Posterior vena cava (tissue), 2 donors: ENCODE results near the gene PRKAG2. TPM values are rescaled to one million over a fixed set of nuclear protein-coding genes. Genes with fewer than 3 reads are reported as not detected.

Experiments
- DNase-seq: peaks from one replicate; pipeline ENCODE4 v3.0.0-alpha.2; 2020; ENCODE audit warnings: low spot score
- intact Hi-C, 2 donors: fragments of 100-400 bp; cut with DNase I; formaldehyde crosslinking; loops; one replicate each; pipeline versions ENCODE4 v1.14.1 to v1.14.2; 2022 to 2023
- total RNA-seq, 2 donors: library from RNA; stranded (reverse); fragmentation: NEBNext Ultra II Directional; extraction: Animal tissue kit (Norgen Biotek cat#: 25700); gene quantifications; one replicate each; pipeline ENCODE4 v1.2.1, GENCODE V29; 2021
- donor health status: DM: yes; HTN: yes; CAD: no.
- donor health status: DM: yes; HTN: yes; CAD: no.

PRKAG2 gene
- total RNA-seq, 2 donors from 2014 or later: 91.8 to 94.2 TPM

DNA sequence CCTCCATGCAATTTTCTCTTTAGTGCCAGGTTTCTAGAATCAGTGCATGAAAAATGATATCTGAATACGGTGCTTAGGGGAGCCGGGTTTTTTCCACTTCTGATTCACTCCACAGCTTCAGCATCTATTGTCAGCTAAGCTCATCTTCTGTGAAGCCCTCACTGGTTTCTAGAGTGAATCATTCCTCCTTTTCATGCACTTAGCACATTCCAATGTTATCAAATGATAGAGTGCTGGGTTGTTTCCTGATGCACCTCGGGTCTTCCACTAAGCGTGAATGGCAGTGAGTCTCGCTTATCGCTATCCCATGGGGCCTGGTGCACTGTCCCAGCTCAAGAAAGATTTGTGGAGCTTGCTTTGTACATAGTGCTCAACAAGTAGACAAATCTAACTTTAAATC lies 186.3 kb downstream of the PRKAG2 start:
- intact Hi-C loops: no loop called here
- DNase-seq: peak; percentile 31

DNA sequence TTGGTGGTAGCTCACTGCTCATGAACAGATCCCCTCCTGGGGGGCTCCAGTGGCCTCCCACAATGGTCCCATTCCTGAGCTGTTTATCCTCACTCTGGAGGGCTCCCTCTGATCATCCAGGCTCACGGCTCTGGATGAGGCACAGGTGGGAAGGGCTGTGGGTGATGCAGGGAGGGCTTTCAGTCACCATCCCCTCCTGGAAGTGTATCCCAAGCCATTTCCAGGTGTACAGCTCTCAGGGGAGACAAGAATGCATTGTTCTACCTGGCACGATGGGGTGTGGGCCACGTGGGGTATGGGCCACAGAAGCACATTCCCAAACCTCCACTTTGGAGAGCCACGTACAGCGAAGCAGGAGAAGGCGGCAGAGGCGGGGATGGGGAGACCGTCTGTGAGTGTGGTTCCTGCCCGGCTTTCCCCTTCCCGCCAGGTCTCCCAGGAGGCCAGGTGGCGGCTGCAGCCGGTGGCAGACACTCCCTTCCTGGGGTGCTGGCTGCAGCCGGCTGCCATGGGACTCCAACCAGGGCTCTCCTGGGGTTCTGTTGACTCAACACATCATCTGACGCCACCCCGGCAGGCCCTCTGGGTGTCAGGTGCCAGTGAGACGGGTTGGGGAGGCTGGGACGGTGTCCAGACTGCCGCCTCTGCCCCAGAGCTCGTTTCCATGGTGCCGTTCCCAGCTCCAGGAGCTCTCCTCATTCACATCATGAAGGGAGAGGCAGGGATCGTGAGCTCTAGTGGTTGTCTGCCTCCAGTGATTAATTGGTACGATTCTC lies 187.5 kb downstream of the PRKAG2 start:
- intact Hi-C loops: no loop called here

DNA sequence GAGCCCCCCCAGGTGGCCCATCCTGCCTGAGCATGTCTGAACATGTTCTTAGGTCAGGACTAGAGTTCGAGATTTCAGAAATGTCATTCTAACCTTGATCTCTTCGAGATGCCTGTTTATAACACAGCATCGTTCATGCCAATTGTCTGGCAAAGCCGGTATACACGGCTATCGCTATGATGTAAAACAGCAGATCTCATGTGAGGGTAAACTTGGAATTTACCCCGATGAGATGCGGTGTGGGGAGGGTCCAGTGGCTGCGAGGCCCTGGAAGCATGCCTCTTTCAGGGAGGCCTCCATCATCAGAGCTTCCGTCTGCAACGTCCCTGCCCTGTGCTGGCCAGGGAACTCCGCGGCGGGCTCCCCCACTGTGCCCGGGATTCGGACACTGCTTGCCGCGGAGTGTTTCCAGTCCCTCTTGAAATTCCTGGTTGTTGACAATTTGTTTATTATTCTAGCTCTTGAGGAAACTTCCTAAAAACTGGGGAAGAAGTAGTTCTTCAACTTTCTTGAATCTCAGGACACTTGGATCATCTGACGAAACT lies 188.6 kb downstream of the PRKAG2 start:
- intact Hi-C loops: no loop called here
- peak; percentile 49 for DNase-seq

More for the DNA sequence above, 187.5 kb downstream of the PRKAG2 start:
- DNase-seq: peak; percentile 68

DNA sequence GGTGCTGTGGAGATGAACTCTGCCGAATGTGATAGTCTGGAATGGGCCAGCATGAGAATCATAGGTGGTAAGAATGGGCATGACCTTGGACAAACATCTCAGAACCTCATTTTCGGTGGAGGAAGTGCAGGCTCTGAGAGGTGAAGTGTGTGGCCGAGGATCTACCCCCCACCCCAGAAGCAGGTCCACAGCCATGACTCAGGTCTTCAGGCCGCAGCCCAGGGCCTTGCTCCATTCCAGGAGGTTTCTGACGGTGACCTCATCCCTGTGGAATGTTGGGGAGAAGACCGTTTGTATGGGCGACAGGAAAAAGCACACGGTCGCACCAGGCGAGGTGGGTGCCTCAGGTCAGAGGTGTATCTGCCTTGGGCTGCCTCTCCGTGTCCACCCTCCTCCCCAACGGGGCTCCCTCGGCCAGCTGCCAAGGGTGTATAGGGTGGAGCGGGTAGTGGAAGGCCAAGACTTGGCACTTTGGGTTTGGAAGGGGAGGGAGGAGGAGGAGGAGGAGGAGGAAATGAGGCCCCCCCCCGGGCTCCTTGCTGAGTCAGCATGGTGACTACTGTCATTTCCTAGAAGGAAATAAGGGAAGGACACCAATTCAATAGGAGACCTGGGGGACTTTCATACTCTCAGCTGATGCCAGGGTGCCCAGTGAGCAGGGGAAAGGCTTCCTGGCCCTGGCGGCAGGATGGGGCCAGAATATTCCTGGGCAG lies 189.2 kb downstream of the PRKAG2 start:
- intact Hi-C loops: no loop called here

DNA sequence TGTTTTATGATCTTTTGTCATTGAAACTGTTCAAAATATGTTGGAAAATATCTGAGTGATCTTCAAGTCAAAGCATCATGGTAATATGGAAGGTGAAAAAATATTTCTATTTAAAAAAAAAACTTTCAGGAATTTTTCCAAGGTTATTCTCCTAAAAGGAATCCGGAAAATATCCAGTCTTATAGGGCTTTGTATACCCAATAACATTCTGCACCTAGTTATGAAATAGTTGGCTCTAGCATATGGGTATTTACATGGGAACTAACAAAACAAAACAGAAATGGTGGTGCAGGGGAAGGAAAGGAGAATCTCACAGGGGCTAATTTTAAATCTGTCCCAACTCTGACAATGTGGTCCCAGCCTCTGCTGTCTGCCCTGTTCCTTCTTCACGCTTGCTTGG lies 190.1 kb downstream of the PRKAG2 start:
- DNase-seq: no peak
- intact Hi-C loops: no loop called here

More for the DNA sequence above, 189.2 kb downstream of the PRKAG2 start:
- peak; percentile 89 for DNase-seq

DNA sequence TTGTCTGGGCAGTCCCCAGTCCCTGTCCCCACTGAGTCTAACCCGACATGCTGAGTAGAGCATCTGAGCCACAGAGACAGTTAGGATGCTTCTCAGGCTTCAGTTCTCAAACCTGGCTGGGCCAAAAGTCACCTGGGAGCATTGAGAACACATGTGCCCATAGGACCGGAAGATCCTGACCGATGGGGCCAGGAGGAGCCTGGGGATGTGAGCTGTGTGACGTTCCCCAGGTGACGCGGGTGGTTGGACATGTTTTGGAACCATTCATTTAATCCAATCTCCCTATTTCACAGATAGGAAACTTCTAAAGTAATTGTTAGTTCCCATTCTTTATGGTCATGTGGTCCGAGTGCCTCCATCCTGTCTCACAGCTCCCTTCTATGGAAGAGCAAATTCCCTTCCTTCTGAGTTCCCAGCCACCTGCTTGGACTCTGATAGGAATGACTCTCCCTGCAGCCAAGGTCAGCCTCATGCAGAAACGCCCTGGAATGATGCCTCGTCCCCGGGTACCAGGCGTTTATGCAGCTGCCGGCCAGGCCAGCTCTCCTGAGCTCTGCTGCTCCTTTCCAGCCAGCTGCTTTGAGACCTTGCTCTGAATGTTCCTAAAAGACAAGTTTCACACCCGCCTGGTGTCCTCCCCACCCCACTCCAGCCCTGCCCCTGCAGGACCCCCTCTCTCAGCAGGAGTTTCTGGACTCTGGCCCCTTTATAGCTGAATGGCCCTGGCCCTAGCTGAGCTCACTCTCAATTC lies 190.7 kb downstream of the PRKAG2 start:
- DNase-seq: peak; percentile 49
- intact Hi-C loops: no loop called here

DNA sequence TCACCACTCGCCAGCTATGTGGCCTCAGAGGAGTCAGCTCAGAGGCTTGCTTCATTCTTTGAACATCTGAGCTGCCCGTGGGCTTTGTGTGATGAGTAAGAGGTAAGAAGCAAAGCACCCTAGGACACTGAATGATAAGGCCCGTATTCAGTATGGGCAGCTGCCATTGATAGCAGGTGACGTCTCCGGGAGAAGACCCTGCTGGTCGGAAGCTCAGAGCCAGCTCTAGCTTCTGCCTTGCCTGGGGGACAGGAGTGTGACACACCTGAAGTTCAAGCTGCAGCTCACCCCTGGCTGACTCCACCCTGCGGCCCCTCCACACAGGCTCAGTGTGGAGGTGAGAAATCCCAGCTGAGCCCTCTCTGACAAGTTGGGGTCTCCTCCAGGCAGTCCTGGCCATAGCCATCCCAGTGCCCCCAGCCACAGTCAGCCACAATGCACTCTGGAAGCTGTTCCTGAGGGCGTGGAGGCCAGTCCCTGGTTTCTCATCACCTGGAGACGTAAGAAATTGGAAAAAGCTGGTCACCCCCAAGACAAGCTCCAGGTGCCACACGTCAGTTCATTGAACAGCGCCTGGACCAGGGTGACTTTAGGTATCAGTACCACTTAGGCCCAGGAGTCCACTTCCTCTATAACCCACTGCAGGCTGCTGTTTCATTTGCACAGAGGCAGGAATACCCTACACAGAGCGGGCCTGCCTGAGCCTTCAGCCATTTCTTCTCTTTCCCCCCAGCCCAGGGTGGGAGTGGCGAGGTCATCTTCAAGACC lies 192.3 kb downstream of the PRKAG2 start:
- peak; percentile 19 for DNase-seq
- intact Hi-C loops: no loop called here

DNA sequence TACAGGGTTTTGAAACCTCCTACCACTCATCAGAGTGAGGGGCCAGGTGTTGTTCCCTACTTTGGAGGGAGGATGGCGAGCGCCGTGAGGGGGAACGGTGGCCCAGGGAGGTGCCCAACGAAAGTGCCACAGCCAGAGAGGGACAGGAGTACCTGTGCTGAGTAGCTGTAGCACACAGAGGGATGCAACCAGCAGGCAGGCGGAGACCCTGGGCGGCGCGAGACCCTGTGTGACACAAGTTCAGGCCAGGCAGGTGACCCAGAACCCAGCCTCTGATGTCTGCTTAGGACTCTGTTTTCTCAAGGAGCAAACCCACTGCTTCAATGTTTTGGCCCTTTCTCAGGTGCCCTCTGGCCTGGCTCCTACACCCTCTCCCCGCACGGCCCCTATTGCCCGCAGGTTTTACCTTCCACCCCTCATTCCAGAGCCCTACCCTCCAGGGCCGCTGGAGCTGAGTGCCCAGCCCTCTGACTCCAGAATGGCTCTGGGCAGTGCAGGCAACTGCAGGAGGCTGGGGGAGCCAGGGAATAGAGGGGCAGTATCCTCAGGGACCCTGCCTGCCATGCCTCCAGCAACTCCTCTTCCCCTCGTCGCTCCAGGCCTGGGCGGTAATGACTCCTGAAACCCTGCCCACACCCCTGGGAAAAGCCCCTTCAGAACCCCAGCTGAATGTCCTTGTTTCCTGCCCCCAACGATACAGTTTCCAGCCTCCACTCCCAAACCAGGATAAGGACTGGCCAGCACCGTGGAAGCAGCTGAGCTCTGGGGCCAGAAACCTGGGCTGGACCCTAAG lies 193.1 kb downstream of the PRKAG2 start:
- intact Hi-C loops: no loop called here
- peak; percentile 60 for DNase-seq

DNA sequence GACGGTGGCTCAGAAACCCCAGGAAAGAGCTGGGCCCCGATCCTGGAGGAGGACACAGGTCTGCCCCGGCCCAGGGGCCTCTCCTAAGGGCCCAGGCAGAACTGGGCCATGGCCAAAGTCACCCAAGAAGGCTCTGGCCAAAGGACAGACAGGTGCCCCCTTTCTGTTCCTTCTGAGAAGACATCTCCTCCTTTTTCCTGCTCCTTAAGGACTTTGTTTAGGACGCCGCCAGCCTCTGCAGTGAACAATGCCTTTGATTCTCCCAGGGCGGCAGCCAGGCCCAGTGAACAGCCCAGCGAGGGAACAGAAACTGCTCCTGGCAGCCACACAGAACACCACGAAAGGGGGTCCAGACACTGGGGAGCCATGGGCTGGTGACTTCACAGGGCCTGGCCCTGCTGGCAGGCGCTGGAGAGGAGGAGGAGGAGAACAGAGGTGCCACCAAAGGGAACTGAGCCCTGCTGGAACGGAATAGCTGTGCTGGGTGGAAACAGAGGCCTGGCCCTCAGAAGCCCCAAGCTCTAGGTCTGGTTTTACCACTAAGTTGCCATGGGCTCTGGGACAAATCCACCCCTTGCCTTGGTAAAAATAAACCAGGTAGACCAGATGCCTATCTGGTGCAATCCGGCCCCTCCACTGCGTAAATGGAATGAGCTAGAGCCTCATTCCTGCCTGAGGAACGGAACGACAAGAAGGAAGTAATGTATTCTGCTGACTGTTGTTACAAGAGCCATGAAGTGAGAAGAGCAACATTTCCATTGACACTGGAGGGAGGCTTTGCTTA lies 193.9 kb downstream of the PRKAG2 start:
- peak; percentile 77 for DNase-seq
- intact Hi-C loops: no loop called here

DNA sequence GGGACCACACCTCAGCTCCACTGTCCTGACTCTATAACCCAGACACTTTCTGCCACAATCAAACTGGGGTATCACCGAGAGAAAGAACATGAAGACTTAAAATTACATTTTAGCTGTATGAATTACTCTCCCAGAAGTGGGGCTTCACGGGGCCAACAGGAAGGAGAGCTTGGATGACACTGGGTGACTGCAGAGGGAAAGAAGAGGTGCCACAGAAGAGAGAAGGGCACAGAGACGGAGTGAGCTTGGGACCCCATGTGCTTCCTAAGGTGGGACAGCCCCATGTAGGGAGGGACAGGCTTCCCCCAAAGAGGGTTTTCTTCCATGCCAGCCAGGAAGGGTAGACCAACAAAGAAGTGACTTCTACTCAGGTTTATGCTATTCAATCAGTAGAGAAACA lies 195.2 kb downstream of the PRKAG2 start:
- intact Hi-C loops: loop anchor here in 1 of 2 donors (1.0 kb wide), 1 partner anchor 49 kb away; no protein-coding TSS in a partner anchor
- peak; percentile 37 for DNase-seq

DNA sequence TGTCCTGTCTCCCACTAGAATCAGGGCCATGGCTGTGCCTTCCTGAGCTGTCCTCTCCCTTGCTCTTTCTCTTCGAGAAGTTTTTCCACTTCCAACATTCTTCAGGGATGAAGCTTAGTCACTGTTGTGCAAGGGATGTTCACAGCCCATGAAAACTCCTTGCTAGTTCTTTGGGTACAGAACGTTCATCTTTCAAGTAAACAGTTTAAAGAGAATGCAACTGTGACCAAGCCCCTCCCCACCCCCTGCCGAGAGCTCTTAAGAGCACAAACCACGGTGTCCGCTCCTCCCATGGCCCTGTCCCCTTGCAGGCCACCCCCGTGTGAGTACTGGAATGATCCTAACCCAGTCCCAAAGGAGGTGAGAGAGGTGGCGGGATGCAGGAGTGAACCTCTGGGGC lies 196.1 kb downstream of the PRKAG2 start:
- DNase-seq: peak; percentile 86
- intact Hi-C loops: loop anchor here in 1 of 2 donors (1.0 kb wide), 2 partner anchors 24 to 49 kb away; no protein-coding TSS in a partner anchor

DNA sequence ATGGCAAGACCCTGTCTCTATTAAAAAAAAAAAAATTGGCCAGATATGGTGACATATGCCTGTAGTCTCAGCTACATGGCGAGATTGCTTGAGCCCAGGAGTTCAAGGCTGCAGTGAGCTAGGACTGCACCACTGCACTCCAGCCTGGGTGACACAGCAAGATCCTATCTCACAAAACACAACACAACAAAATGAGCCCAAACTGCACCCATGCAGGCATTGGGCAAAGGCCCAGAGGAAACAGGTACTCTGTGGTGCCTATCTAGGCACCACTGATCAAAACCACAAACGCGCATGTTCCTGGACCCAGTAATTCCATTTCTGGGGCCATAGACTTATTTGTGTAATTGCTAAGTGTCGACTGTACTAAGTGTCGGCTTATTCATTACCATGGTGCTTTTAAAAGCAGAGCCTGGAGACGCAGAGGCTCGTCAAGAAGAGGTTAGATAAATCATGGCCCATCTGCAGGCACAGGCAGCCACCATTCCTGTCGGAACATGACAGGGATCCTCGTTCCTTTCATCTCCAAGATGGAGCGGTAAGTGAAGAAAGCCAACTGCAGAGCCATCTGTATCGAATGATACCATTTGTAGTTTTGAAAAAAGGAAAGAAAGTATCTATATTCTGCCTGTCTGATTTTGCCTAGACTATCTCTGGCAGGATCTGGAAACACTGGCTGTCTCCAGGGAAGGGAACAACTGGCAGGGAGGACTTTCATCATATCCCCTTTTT lies 196.9 kb downstream of the PRKAG2 start:
- intact Hi-C loops: loop anchor here in 1 of 2 donors (1.0 to 10.0 kb wide), 2 partner anchors 25 to 975 kb away; no protein-coding TSS in a partner anchor
- DNase-seq: peak; percentile 22

DNA sequence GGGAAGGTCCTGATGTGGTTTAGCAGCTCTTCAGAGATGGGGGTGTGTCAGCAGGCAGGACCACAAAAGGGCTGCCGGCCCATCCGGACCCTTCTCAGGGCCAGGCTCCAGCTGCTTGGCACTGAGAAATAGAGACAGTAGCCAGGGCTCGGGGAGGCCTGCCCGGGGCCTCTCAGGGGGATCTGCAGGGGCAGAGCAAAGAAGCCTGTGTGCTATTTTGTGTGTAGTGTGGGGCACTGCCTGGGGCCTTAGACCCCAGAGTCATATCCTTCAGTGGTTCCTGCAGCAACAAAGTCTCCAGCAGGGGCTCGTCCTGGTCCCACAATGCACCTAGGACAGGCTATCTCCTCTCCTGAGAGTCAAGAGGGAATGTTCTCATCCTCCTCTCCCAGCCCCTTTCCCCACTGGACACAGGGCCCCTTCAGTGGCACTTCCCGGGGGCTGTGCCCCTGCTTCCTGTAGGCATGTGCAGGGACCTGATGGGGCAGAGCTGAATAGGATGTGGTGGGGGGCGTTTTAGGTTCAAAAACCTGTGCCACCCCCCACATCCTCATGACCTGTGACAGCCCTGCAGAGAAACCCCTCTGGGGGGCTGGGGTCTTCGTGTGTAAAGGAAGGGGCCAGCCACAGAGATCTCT lies 197.7 kb downstream of the PRKAG2 start:
- intact Hi-C loops: loop anchor here in 1 of 2 donors (10.0 kb wide), 1 partner anchor 976 kb away; no protein-coding TSS in a partner anchor
- DNase-seq: peak; percentile 77

DNA sequence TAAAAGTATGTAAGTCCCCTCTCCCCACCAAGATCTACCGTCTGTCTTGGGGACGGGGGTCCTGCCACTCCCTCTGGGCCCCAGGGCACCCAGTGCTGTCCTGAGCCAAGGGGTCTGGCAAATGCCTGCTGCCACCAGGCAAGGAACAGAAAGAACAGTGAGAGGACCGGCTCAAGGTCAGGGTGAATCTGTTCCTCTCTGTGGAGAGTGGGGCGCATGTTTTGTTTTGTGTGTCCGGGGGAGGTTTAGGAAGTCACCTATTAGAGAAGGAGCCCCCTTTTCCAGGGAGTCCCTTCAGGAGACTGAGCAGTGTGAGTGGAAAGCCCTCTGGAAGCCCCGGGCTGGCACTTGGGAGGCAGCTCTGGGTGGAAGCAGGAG lies 198.7 kb downstream of the PRKAG2 start:
- intact Hi-C loops: loop anchor here in 1 of 2 donors (10.0 kb wide), 1 partner anchor 977 kb away; no protein-coding TSS in a partner anchor
- DNase-seq: no peak

DNA sequence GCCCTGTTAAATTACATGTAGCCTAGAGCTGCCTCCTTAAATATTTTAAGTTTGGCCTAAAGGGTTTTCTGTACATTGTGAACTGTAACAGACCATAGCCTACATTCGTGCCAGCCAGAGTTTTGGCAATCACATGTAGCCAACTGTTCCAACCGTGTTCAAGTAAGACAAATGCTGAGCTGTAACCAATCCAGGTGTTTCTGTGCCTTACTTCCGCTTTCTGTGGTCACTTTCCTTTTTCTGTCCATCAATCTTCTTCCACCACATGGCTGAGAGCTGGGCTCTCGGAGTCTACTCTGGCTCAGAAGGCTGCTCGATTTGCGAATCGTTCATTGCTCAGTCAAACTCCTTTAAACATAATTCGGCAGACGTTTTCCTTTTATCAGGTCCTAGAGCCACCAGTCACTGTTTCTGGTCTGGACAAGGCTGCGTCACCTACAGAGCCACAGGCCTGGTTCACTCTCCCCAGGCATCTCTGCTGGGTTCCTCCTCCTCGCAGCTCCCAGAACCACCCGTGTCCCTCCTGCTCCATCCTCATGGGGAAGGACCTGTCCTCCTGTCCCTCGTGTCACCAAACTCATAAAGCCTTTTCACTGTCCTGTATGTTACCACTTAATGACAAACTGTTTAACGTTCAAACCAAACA lies 199.2 kb downstream of the PRKAG2 start:
- intact Hi-C loops: loop anchor here in 1 of 2 donors (10.0 kb wide), 1 partner anchor 977 kb away; no protein-coding TSS in a partner anchor
- DNase-seq: no peak
